Forelimb muscle (tissue), 1 donor: ENCODE data around the gene PGA3. TPM values are rescaled to one million over a fixed set of nuclear protein-coding genes. Genes with fewer than 3 reads are reported as not detected.
"Not testable (repeated sequence)": the region's sequence is repeated elsewhere in the genome, so short reads cannot be mapped to it uniquely, and the experiment has no call there.

Experiments used
- DNase-seq: peaks from one replicate; pipeline ENCODE4 v3.0.0-alpha.2; 2013; ENCODE audit warnings: low read depth
- polyA plus RNA-seq: library from polyadenylated mRNA; unstranded; fragments of 120-200 nt; gene quantifications from one replicate; pipeline ENCODE4 v1.2.1, GENCODE V29; 2013; ENCODE audit not compliant: insufficient read length

The PGA3 gene
- polyA plus RNA-seq, 1 donor = 1.5 TPM

DNA sequence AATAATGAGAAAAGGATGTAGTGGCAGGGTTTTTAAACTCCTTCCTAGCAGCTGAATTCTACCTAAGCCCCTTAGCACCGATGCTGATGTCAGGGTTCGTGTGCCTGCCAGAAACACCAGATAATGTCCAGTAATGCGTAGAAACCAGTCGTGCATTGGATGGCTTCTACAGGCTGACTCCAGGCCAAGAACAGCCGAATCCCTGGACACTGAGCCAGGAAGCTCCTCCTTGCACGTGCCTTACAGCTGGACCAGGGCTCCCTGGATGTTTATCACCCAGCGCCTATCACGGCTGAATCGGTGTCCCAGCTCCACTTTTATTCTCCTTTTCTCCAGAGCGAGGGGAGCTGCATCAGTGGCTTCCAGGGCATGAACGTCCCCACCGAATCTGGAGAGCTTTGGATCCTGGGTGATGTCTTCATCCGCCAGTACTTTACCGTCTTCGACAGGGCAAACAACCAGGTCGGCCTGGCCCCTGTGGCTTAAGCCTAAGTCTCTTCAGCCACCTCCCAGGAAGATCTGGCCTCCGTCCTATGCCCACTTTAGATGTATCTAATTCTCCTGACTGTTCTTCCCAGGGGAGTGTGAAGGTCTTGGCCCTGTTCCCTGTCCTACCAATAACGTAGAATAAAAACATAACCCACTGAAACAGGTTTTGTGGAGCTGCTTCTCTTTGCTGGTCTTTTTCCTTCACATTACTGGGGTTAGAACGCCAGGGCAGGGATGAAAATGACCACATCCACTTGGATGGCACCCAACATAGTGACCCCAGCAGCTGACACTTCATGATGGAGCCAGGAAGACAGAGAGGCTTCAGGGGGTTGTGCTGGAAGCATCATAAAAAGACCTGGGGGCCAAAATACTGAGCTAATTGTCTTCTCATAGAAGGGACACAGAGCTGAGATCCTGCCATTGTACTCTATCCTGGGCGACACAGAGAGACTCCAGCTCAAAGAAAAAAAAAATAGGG, 47.8 kb downstream of the PGA3 start:
- peak; percentile 56 for DNase-seq

DNA sequence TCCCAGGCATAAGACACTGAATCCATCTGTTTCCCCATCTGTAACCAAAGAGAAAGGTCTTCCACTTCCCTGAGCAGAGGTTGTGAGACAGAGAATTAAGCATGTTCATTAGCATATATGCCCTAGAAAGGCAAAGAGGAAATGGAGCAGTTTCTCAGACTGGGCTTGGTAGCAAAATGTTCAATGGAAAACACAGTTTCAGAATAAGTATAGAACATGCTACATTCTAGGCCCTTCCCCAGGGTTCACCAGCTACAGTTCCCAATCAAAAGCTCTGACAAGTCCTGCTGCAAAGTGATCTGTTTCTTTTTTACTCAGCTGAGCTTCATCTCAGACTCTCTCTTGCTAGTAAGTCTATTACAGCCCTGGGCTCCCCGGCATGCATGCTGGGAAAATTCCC, 49.0 kb downstream of the PGA3 start:
- not testable (repeated sequence) for DNase-seq

DNA sequence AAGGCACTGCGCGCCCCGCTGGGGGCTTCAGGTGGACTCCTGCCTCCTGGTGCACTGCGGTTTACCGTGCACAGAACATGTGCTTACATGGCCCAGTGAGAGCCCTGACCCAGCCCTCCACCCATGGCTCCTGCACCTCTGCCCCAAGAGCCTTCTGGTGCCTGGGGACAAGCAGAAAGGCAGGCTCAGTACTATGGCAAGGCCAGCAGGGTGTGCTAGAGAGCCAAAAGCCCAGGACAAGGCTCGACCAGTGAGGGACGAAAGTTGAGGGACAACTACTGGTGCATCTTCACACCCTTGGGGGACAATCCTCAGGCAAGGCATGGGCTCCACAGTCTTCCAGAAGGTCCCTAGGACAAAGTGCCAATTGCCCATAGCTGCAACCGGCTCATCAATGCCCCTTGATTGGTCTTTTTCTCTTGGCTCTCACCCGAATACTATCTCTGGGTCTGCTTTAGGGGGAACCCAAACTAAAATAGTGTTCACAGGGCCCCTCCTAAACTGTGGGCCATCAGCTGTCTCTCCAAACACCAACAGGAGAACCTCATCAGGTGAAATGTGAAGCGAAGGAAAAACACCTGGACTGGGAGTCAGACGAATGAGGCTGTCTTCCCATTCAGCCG, 51.2 kb downstream of the PGA3 start:
- DNase-seq = no peak

DNA sequence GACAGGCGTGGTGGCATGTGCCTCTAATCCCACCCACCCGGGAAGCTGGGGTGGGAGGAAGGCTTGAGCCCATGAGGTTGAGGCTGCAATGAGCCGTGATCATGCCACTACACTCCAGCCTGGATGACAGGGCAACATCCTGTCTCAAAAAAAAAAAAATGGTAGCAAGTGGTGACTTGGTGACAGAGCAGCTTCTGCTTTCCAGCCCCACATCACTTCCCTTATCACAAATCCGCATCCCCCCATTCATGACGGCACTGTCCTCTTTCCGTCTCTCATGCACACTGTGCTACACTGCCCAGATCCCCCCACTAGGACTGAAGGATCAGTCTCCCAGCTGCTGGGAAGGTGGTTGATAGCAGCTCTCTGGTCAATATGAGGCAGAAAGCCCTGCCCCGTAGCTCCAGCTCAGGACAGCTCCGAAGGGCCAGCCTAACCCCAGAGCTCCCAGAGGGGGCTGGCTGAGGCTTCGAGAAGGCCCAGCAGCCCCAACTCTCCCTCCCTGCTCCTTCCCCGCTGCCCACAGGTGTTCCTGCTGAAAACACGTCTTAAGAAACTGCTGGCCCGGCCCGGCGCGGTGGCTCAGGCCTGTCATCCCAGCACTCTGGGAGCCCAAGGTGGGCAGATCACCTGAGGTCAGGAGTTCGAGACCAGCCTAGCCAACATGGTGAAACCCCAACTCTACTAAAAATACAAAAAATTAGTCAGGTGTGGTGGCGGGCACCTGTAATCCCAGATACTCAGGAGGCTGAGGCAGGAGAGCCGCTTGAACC, 53.6 kb downstream of the PGA3 start:
- no peak for DNase-seq

DNA sequence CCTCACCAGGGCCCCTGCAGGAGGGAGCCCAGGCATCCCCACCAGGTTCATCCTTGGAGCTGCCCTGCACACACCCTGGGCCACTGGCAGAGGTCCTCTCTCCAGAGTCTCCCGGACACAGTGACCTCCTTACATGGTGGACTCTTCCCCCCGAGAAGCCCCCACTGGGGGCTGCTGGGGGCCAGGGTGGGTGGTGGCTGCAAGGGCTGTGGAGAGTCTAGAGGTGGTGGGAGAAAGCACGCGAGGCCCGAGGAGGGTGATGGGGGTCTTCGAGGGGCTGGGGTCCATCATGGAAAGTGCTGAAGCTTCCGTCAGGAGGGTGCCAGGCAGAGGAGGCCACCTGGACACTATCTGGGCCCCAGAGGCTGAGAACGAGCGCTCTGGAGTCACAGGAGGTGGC, 55.2 kb downstream of the PGA3 start:
- no peak for DNase-seq

DNA sequence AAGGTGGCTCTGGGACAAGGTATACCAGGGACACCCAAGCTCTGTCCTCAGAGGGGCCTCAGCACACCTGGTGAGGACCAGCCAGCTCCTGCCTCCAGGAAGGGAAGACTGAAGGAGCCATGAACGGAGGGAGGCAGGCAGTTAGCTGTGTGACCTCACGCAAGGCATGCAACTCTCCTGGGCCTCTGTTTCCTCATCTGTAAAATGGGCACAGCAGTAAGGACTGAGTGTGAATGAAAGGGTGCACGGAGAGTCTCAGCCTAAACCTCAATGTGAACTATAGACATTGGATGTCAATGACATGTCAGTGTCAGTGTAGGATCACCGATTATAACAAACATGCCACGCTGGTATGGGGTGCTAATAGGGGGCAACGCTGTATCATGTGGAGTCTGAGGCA, 56.0 kb downstream of the PGA3 start:
- no peak for DNase-seq

Other genes with a start within 250 kb of the PGA3 start
- gene CD6, start 231.8 kb upstream of the PGA3 start, polyA plus RNA-seq = 0.83 TPM
- gene CD5, start 101.0 kb upstream of the PGA3 start, polyA plus RNA-seq = 0.13 TPM
- gene VPS37C, start 42.1 kb upstream of the PGA3 start, polyA plus RNA-seq = 16.9 TPM
- gene PGA4, start 18.8 kb downstream of the PGA3 start, polyA plus RNA-seq = 1.1 TPM
- gene PGA5, start 37.7 kb downstream of the PGA3 start, polyA plus RNA-seq = 1.7 TPM
- 11.0 TPM for gene VWCE, start 91.8 kb downstream of the PGA3 start, polyA plus RNA-seq
- gene DDB1, start 129.6 kb downstream of the PGA3 start, polyA plus RNA-seq = 195 TPM
- 18.5 TPM for gene TKFC, start 129.7 kb downstream of the PGA3 start, polyA plus RNA-seq
- gene CYB561A3, start 158.4 kb downstream of the PGA3 start, polyA plus RNA-seq = 16.4 TPM
- 19.1 TPM for gene TMEM138, start 158.9 kb downstream of the PGA3 start, polyA plus RNA-seq
- 13.1 TPM for gene TMEM216, start 189.1 kb downstream of the PGA3 start, polyA plus RNA-seq
- gene CPSF7, start 226.5 kb downstream of the PGA3 start, polyA plus RNA-seq = 72.1 TPM
- 27.8 TPM for gene SDHAF2, start 226.6 kb downstream of the PGA3 start, polyA plus RNA-seq